Measurements from ENCODE around the gene NTN1.

NTN1 gene

DNA sequence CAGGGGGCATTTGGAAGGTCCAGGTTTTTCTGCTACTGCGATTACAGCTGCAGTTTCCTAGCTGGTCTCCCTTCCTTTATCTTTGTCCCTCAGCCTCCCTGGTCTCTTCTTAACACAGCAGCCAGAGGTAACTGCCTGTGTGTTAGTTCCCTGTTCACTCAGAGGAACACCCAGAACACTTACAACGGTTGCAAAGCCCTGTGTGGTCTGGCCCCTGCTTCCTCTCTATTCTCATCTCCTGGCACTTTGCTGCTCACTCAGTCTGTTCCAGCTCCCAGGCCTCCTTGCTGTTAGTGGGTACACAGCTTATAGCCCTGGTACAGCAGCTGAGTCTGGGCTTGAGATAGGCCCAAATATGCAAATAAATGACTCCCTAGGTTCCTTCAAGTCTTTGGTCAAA, 16.4 kb downstream of the NTN1 start:
- DNase-seq: no peak

GRCh38 chr17:9038380-9038779, 17.1 kb downstream of the NTN1 start:
- DNase-seq: no peak

DNA sequence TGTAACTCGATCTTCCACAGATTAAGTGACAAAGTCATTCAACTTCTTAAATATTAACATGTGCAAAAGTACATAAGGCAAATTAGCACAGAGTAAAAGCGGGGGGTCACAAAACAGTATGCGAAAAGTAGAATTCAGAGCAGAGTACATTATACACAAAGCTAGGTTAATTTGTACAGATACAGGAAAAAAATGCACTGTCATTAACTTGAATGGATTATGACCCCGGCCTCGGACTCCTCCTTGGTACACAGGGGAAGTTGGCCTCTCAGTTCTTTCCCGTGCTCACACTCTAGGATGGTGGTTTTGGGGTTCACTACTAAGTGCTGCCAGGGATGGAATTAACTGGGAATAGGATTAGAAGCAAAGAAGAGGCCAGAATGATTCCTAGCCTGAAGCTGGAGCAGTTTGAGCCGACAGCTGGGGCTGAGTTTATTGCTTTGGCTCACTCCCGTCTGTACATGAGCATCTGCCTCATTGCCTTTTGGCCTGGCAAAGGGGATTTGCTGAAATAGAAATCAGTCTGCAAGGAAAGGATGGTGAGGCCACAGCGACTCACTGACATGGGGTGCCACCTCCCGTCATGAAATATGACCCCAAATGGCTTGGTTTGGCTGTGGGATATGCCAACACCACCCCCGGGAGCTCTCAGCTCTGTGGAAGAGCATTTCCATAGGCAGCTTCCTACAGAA, 23.6 kb downstream of the NTN1 start:
- no peak for DNase-seq

GRCh38 chr17:9050801-9051401, 29.6 kb downstream of the NTN1 start:
- no peak for DNase-seq

DNA sequence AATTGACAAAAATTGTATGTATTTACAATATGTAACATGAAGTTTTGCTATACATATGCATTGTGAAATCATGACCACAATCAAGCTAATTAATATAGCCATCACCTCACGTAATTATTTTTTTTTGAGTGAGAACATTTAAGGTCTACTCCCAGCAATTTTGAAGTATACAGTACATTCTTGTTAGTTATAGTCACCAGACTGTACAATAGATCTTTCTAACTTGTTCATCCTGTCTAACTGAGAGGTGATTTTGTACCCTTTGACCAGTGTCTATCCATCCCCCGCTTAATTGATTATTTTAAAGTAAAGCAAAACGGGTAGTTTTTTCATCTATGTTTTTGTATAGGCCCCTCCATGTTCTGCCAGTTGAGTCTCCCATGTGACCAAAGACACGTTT, 30.3 kb downstream of the NTN1 start:
- DNase-seq: no peak

DNA sequence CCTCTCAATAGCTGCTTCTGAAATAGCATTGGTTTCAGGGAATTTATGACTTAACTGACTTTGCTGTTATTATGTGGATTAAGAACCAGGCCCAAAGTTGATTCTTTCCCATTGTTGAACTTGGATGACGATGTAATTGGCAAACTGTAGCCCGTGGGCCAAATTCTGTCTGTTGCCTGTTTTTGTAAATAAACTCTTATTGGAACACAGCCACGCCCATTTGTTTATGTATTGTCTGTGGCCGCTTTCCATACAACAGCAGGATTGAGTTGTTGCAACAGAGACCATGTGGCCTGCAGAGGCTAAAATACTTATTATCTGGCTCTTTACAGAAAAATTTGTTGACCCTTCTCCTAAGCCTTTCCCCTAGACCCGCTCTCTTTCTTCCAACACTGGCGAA, 31.6 kb downstream of the NTN1 start:
- DNase-seq: no peak

DNA sequence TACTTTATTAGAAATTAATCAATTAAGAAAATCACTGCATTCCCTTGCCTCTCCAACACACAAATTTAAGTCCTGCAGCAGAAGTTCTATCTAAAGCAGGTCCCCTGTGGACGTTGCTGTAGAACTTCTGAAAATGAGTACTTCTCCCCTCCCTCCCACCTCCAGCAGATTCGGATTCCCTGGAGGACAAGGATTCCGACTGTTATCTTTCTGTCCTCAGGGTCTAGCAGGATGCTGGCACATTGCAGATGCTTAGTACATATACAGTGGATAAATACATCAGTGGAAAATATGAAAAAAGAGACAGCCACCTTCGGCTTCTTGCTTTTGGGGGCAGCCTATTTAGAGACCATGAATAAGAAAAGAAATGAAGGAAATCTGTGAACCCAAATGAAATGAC, 32.1 kb downstream of the NTN1 start:
- DNase-seq: no peak

GRCh38 chr17:9054126-9054975, 33.0 kb downstream of the NTN1 start:
- DNase-seq: no peak

- no peak for DNase-seq
These were observed 34.0 kb downstream of the NTN1 start for GRCh38 chr17:9055281-9055680.

DNA sequence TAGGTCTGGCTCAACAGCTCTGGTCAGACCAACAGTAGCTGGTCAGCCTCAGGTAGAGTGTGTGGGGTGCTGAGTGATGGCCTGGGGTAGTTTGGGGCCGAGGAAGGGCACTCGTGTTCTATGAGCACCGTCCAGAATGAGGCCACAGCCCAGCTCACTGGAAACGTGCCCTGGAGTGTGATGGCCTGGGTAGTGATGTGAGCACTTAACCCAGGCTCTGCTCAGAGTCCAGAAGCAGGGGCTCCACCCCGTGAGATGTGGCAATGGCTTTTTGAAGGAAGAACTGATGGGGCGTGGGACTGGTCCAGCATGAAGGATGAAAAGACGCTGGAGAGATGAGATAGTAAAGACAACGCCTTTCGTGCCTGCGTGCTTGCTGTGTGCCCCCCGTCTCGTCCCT, 35.3 kb downstream of the NTN1 start:
- DNase-seq: no peak

- DNase-seq: no peak
These were observed 36.0 kb downstream of the NTN1 start for GRCh38 chr17:9057310-9057709.

- DNase-seq: no peak
These were observed 41.1 kb downstream of the NTN1 start for GRCh38 chr17:9062399-9062902.

DNA sequence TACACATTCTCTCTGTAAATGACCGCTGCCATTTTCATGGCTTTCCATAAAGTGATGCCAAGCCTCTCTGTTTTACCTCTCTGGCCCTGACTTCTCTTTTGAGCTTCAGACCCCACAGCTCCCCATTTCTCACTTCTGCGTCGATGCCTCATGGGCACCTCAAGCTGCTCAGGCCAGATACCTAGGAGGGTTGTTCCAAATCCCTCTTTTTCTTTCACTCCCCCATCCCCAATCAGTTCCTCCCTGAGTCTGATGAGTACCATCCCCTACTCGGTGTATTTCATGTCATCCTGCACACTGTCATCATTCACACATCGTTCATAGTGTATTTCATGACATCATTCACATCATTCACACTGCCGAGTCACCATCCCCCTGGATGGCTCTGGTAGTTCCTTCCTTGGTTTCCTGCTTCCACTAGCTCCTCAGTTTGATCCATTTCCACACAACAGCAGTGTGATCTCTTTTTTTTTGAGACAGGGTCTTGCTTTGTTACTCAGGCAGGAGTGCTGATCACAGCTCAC, 43.1 kb downstream of the NTN1 start:
- DNase-seq: no peak

GRCh38 chr17:9071016-9071415, 49.7 kb downstream of the NTN1 start:
- DNase-seq: no peak

GRCh38 chr17:9071811-9072498, 50.6 kb downstream of the NTN1 start:
- no peak for DNase-seq

GRCh38 chr17:9072696-9073339, 51.5 kb downstream of the NTN1 start:
- DNase-seq: no peak

- no peak for DNase-seq
These were observed 52.8 kb downstream of the NTN1 start for GRCh38 chr17:9074131-9074530.

DNA sequence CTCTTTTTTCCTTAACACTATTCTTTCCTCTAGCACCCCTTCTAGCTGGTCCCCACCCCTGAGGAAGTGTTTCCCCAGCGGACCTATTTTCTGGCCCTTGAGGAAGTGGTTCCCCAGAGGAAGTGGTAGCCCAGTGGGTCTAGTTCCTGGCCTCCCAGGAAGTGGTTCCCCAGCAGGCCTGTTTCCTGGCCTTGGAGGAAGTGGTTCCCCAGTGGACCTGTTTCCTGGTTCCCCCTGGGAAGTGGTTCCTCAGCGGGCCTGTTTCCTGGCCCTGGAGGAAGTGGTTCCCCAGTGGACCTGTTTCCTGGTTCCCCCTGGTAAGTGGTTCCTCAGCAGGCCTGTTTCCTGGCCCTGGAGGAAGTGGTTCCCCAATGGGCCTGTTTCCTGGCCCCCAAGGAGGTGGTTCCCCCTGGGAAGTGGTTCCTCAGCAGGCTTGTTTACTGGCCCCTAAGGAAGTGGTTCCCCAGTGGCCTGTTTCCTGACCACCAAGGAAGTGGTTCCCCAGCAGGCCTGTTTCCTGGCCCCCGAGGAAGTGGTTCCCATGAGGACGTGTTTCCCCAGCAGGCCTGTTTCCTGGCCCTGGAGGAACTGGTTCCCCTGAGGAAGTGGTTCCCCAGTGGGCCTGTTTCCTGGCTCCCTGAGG, 58.3 kb downstream of the NTN1 start:
- DNase-seq: no peak

DNA sequence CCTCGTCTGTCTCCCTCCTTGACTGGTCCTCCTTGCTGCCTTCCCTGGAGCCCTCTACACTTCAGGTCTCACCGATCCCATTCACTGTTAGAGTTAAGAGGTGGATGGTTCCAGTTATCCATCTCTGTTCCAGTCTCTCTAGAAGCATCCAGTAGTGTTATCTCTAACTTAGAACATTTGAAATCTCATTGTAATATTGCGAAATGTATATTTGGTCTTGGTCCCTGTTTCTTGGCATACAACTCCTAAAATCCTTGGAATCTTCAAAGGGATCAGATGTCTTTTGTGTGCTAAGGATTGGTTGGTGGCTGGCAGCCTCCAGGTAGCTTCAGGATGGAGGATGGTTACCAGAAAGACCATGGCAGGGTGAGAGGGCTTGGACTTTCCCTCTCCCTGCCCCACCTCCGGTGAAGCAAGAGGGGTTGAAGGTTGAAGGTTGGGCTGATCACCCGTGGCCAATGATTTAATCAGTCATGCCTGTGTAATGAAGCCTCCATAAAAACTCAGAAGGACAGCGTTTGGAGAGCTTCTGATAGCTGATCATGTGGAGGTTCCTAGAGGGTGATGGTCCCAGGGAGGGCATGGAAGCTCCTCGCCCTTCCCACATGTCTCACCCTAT, 59.1 kb downstream of the NTN1 start:
- DNase-seq: no peak

- DNase-seq: no peak
These were observed 59.7 kb downstream of the NTN1 start for GRCh38 chr17:9080983-9081382.

DNA sequence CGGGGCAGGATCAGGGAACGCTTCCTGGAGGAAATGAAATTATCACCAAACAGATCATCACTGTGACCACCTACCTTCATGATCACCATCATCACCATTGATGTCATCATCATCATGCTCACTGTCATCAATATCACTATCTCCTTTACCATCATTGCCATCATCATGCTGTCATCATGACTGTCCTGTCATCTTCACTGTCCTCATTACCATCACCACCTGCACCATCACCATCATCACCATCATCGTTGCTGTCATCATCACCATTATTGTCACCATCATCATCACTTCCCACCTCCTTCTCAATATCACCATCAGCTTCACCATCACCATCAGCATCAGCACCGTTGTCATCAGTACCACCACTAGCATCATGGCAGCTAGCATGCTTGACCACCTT, 65.3 kb downstream of the NTN1 start:
- no peak for DNase-seq

GRCh38 chr17:9087921-9088320, 66.6 kb downstream of the NTN1 start:
- DNase-seq: no peak
